WTC11 (cell line): ENCODE measurements around the gene BCL2A1. TPM values are rescaled to one million over a fixed set of nuclear protein-coding genes. Genes with fewer than 3 reads are reported as not detected.

ENCODE experiments used
- ATAC-seq: fragments of 200-7000 bp; cut with Tn5 transposase; 2 replicates; pipeline ENCODE4 v1.10.0; 2021; ENCODE audit warnings: mild to moderate bottlenecking, moderate library complexity
- CTCF ChIA-PET: fragments of 300-600 bp; sonication (Branson Sonifier 250); formaldehyde crosslinking; loops from one replicate; lab custom pipeline; 2021; ENCODE audit warnings: antibody characterized with exemption; lab: Charles Lee
- POLR2A ChIA-PET: fragments of 350-600 bp; sonication (Branson Sonifier 250); formaldehyde crosslinking; loops from one replicate; lab custom pipeline; 2021; ENCODE audit warnings: antibody characterized with exemption; lab: Charles Lee
- DNase-seq: peaks from one replicate; pipeline ENCODE4 v3.0.0; 2021; ENCODE audit warnings: low spot score
- H3K27ac Mint-ChIP-seq: 2 replicates; pipeline ENCODE4 v1.8.0; 2021; ENCODE audit warnings: mixed read lengths
- H3K27me3 Mint-ChIP-seq: 2 replicates; pipeline ENCODE4 v1.8.0; 2021; ENCODE audit warnings: low read depth, mild to moderate bottlenecking, moderate library complexity, mixed read lengths
- H3K36me3 Mint-ChIP-seq: 2 replicates; pipeline ENCODE4 v1.8.0; 2021; ENCODE audit warnings: mixed read lengths
- H3K4me1 Mint-ChIP-seq: 2 replicates; pipeline ENCODE4 v1.8.0; 2022; ENCODE audit warnings: mixed read lengths
- H3K4me3 Mint-ChIP-seq: 2 replicates; pipeline ENCODE4 v1.8.0; 2021; ENCODE audit warnings: mild to moderate bottlenecking, moderate library complexity, mixed read lengths
- H3K9me3 Mint-ChIP-seq: 2 replicates; pipeline ENCODE4 v1.8.0; 2021; ENCODE audit warnings: mixed read lengths
- E2F1 ChIP-seq: sonication (generic); formaldehyde crosslinking; IDR thresholded peaks from 2 replicates; pipeline ENCODE4 v1.8.0; 2022; ENCODE audit warnings: mild to moderate bottlenecking, missing genetic modification reagents
- ESRRA ChIP-seq: sonication (generic); formaldehyde crosslinking; IDR thresholded peaks from 2 replicates; pipeline ENCODE4 v1.8.1; 2022; ENCODE audit warnings: mild to moderate bottlenecking, missing genetic modification reagents, borderline replicate concordance
- FOXP1 ChIP-seq: sonication (generic); formaldehyde crosslinking; IDR thresholded peaks from 2 replicates; pipeline ENCODE4 v1.8.0; 2022; ENCODE audit warnings: missing genetic modification reagents, mild to moderate bottlenecking, moderate library complexity, borderline replicate concordance
- GABPB1 ChIP-seq: sonication (generic); formaldehyde crosslinking; IDR thresholded peaks from 2 replicates; pipeline ENCODE4 v1.8.1; 2023; ENCODE audit warnings: mild to moderate bottlenecking, missing genetic modification reagents
- HMGA2 ChIP-seq: fragments of 250-450 bp; sonication (Bioruptor Pico); IDR thresholded peaks from 2 replicates; pipeline ENCODE4 v1.4.0; 2021; ENCODE audit warnings: mild to moderate bottlenecking, moderate library complexity
- IRF2 ChIP-seq: sonication (generic); formaldehyde crosslinking; IDR thresholded peaks from 2 replicates; pipeline ENCODE4 v1.8.0; 2022; ENCODE audit warnings: low read depth, missing genetic modification reagents, borderline replicate concordance
- SP1 ChIP-seq: sonication (generic); formaldehyde crosslinking; conservative IDR thresholded peaks from 2 replicates; pipeline ENCODE4 v1.8.1; 2022; ENCODE audit warnings: missing genetic modification reagents
- USF2 ChIP-seq: sonication (generic); formaldehyde crosslinking; IDR thresholded peaks from 2 replicates; pipeline ENCODE4 v1.8.1; 2023; ENCODE audit warnings: mild to moderate bottlenecking, missing genetic modification reagents, moderate library complexity
- ZBTB21 ChIP-seq: sonication (generic); formaldehyde crosslinking; IDR thresholded peaks from 2 replicates; pipeline ENCODE4 v1.8.1; 2023; ENCODE audit warnings: mild to moderate bottlenecking, missing genetic modification reagents, borderline replicate concordance
- ZNF396 ChIP-seq: fragments of 250-450 bp; sonication (Bioruptor Pico); IDR thresholded peaks from 2 replicates; pipeline ENCODE4 v1.8.0; 2021; ENCODE audit warnings: mild to moderate bottlenecking, moderate library complexity, borderline replicate concordance
- ZNF423 ChIP-seq: fragments of 250-450 bp; sonication (Bioruptor Pico); IDR thresholded peaks from 2 replicates; pipeline ENCODE4 v2.1.2; 2022; ENCODE audit warnings: mild to moderate bottlenecking, moderate library complexity
- total RNA-seq: library from RNA; stranded (reverse); gene quantifications from 3 replicates; pipeline ENCODE4 v1.2.3, GENCODE V29; 2021
- TF ChIP-seq, protein P1 (sequence below): sonication (generic); formaldehyde crosslinking; IDR thresholded peaks from 2 replicates; pipeline ENCODE4 v1.8.0; 2022; ENCODE audit warnings: mild to moderate bottlenecking, missing genetic modification reagents
- TF ChIP-seq, protein P2 (sequence below): sonication (generic); formaldehyde crosslinking; IDR thresholded peaks from 2 replicates; pipeline ENCODE4 v1.8.1; 2023; ENCODE audit warnings: mild to moderate bottlenecking, missing genetic modification reagents, borderline replicate concordance
- TF ChIP-seq, protein P3 (sequence below): fragments of 250-450 bp; sonication (Bioruptor Pico); IDR thresholded peaks from 2 replicates; pipeline ENCODE4 v2.1.2; 2022; ENCODE audit warnings: mild to moderate bottlenecking, moderate library complexity
- TF ChIP-seq, protein P4 (sequence below): sonication (generic); formaldehyde crosslinking; IDR thresholded peaks from 2 replicates; pipeline ENCODE4 v1.8.1; 2022; ENCODE audit warnings: missing genetic modification reagents, borderline replicate concordance
- TF ChIP-seq, protein P5 (sequence below): sonication (generic); formaldehyde crosslinking; IDR thresholded peaks from 2 replicates; pipeline ENCODE4 v1.8.1; 2022; ENCODE audit warnings: mild to moderate bottlenecking, moderate library complexity, missing genetic modification reagents
- TF ChIP-seq, protein P6 (sequence below): sonication (generic); formaldehyde crosslinking; IDR thresholded peaks from 2 replicates; pipeline ENCODE4 v1.8.1; 2023; ENCODE audit warnings: mild to moderate bottlenecking, missing genetic modification reagents

Gene BCL2A1
- total RNA-seq, 1 experiment from 2014 or later, result 0.28 TPM

DNA sequence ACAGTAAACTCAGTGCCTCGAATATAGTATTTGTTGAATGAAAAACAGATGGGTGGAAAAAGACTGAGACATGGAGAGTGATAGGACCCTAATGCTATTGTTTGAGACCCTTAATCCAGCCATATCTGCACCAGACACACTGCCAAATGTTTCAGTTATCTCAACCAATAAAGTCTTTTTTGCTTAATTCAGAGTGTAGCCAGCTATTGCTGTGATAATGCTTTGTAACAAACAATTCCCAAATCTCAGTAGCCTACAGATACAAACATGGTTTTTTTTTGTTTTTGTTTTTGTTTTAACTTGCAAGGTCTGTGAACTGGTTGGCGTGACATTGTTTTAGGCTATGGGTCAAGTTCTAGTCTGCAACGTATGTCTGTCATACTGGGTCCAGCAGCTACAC lies 17.0 kb upstream of the BCL2A1 start:
- TF ChIP-seq, protein P1, sequence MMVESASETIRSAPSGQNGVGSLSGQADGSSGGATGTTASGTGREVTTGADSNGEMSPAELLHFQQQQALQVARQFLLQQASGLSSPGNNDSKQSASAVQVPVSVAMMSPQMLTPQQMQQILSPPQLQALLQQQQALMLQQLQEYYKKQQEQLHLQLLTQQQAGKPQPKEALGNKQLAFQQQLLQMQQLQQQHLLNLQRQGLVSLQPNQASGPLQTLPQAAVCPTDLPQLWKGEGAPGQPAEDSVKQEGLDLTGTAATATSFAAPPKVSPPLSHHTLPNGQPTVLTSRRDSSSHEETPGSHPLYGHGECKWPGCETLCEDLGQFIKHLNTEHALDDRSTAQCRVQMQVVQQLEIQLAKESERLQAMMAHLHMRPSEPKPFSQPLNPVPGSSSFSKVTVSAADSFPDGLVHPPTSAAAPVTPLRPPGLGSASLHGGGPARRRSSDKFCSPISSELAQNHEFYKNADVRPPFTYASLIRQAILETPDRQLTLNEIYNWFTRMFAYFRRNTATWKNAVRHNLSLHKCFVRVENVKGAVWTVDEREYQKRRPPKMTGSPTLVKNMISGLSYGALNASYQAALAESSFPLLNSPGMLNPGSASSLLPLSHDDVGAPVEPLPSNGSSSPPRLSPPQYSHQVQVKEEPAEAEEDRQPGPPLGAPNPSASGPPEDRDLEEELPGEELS (CRISPR knock-in tag), result no peak
- TF ChIP-seq, protein P2, sequence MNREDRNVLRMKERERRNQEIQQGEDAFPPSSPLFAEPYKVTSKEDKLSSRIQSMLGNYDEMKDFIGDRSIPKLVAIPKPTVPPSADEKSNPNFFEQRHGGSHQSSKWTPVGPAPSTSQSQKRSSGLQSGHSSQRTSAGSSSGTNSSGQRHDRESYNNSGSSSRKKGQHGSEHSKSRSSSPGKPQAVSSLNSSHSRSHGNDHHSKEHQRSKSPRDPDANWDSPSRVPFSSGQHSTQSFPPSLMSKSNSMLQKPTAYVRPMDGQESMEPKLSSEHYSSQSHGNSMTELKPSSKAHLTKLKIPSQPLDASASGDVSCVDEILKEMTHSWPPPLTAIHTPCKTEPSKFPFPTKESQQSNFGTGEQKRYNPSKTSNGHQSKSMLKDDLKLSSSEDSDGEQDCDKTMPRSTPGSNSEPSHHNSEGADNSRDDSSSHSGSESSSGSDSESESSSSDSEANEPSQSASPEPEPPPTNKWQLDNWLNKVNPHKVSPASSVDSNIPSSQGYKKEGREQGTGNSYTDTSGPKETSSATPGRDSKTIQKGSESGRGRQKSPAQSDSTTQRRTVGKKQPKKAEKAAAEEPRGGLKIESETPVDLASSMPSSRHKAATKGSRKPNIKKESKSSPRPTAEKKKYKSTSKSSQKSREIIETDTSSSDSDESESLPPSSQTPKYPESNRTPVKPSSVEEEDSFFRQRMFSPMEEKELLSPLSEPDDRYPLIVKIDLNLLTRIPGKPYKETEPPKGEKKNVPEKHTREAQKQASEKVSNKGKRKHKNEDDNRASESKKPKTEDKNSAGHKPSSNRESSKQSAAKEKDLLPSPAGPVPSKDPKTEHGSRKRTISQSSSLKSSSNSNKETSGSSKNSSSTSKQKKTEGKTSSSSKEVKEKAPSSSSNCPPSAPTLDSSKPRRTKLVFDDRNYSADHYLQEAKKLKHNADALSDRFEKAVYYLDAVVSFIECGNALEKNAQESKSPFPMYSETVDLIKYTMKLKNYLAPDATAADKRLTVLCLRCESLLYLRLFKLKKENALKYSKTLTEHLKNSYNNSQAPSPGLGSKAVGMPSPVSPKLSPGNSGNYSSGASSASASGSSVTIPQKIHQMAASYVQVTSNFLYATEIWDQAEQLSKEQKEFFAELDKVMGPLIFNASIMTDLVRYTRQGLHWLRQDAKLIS (CRISPR knock-in tag), result no peak
- no peak for TF ChIP-seq SP1 (CRISPR knock-in tag)
- TF ChIP-seq, protein P3, sequence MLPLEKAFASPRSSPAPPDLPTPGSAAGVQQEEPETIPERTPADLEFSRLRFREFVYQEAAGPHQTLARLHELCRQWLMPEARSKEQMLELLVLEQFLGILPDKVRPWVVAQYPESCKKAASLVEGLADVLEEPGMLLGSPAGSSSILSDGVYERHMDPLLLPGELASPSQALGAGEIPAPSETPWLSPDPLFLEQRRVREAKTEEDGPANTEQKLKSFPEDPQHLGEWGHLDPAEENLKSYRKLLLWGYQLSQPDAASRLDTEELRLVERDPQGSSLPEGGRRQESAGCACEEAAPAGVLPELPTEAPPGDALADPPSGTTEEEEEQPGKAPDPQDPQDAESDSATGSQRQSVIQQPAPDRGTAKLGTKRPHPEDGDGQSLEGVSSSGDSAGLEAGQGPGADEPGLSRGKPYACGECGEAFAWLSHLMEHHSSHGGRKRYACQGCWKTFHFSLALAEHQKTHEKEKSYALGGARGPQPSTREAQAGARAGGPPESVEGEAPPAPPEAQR (CRISPR knock-in tag), result no peak
- TF ChIP-seq E2F1, result no peak
- Mint-ChIP-seq H3K27me3 (no peaks in the 10 kb centered on the region), H3K36me3 (no peaks in the 10 kb centered on the region), H3K4me3 (no peak overlapping the region), H3K4me1 (no peaks in the 10 kb centered on the region), H3K27ac (no peak overlapping the region), H3K9me3 (no peaks in the 10 kb centered on the region)
- ATAC-seq (no peak), DNase-seq (no peak)
- ChIA-PET POLR2A (no interaction called here), CTCF (no interaction called here)

GRCh38 chr15:79987569-79987955 lies 16.6 kb upstream of the BCL2A1 start:
- H3K27ac Mint-ChIP-seq, result no peak overlapping the region
- H3K27me3 Mint-ChIP-seq, result no peaks in the 10 kb centered on the region
- no peaks in the 10 kb centered on the region for H3K4me1 Mint-ChIP-seq
- H3K4me3 Mint-ChIP-seq, result no peak overlapping the region
- ChIA-PET POLR2A (no interaction called here), CTCF (no interaction called here)
- DNase-seq (no peak), ATAC-seq (no peak)
- H3K36me3 Mint-ChIP-seq, result no peaks in the 10 kb centered on the region
- no peaks in the 10 kb centered on the region for H3K9me3 Mint-ChIP-seq
- TF ChIP-seq HMGA2 (no peak; the same call in 1 of the 2 replicates), ZNF423 (CRISPR knock-in tag) (no peak), IRF2 (no peak), ZNF396 (no peak), ZBTB21 (CRISPR knock-in tag) (no peak), ESRRA (CRISPR knock-in tag) (no peak), GABPB1 (CRISPR knock-in tag) (no peak), E2F1 (no peak), FOXP1 (CRISPR knock-in tag) (no peak), USF2 (no peak)
- TF ChIP-seq, protein P4, sequence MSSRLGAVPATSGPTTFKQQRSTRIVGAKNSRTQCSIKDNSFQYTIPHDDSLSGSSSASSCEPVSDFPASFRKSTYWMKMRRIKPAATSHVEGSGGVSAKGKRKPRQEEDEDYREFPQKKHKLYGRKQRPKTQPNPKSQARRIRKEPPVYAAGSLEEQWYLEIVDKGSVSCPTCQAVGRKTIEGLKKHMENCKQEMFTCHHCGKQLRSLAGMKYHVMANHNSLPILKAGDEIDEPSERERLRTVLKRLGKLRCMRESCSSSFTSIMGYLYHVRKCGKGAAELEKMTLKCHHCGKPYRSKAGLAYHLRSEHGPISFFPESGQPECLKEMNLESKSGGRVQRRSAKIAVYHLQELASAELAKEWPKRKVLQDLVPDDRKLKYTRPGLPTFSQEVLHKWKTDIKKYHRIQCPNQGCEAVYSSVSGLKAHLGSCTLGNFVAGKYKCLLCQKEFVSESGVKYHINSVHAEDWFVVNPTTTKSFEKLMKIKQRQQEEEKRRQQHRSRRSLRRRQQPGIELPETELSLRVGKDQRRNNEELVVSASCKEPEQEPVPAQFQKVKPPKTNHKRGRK (CRISPR knock-in tag), result no peak
- TF ChIP-seq, protein P5, sequence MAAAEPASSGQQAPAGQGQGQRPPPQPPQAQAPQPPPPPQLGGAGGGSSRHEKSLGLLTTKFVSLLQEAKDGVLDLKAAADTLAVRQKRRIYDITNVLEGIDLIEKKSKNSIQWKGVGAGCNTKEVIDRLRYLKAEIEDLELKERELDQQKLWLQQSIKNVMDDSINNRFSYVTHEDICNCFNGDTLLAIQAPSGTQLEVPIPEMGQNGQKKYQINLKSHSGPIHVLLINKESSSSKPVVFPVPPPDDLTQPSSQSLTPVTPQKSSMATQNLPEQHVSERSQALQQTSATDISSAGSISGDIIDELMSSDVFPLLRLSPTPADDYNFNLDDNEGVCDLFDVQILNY, result no peak
- TF ChIP-seq, protein P6, sequence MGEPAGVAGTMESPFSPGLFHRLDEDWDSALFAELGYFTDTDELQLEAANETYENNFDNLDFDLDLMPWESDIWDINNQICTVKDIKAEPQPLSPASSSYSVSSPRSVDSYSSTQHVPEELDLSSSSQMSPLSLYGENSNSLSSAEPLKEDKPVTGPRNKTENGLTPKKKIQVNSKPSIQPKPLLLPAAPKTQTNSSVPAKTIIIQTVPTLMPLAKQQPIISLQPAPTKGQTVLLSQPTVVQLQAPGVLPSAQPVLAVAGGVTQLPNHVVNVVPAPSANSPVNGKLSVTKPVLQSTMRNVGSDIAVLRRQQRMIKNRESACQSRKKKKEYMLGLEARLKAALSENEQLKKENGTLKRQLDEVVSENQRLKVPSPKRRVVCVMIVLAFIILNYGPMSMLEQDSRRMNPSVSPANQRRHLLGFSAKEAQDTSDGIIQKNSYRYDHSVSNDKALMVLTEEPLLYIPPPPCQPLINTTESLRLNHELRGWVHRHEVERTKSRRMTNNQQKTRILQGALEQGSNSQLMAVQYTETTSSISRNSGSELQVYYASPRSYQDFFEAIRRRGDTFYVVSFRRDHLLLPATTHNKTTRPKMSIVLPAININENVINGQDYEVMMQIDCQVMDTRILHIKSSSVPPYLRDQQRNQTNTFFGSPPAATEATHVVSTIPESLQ (CRISPR knock-in tag), result no peak
